Mesendoderm (in vitro differentiated cells): Measurements from ENCODE around the gene TRIM29.

ENCODE experiments used
- DNase-seq: peaks from one replicate; pipeline ENCODE4 v3.0.0; 2013
- H2AK5ac ChIP-seq: 2 replicates; pipeline ENCODE4 v1.6.1; 2013; ENCODE audit warnings: low read length, inconsistent platforms
- H2BK120ac ChIP-seq: 2 replicates; pipeline ENCODE4 v1.6.1; 2013; ENCODE audit warnings: low read depth, mild to moderate bottlenecking, low read length, moderate library complexity, mixed read lengths
- H2BK15ac ChIP-seq: replicated peaks from 2 replicates; pipeline ENCODE4 v1.6.1; 2013; ENCODE audit warnings: low read depth, mild to moderate bottlenecking, moderate library complexity
- H2BK5ac ChIP-seq: 2 replicates; pipeline ENCODE4 v1.6.1; 2013; ENCODE audit warnings: low read length, inconsistent platforms
- H3K18ac ChIP-seq: 2 replicates; pipeline ENCODE4 v1.6.1; 2013; ENCODE audit warnings: mild to moderate bottlenecking, low read length, mixed read lengths
- H3K23ac ChIP-seq: one replicate; pipeline ENCODE4 v1.6.1; 2013; ENCODE audit warnings: low read length
- H3K27ac ChIP-seq: 2 replicates; pipeline ENCODE4 v1.5.1; 2013; ENCODE audit warnings: low read depth, mild to moderate bottlenecking, inconsistent platforms, low read length, moderate library complexity
- H3K27me3 ChIP-seq: 2 replicates; pipeline ENCODE4 v1.6.1; 2013; ENCODE audit warnings: low read length, control low read depth, mild to moderate bottlenecking, inconsistent platforms; ENCODE audit not compliant: insufficient read depth, poor library complexity
- H3K36me3 ChIP-seq: 2 replicates; pipeline ENCODE4 v1.6.1; 2013; ENCODE audit warnings: low read length, inconsistent platforms; ENCODE audit not compliant: control insufficient read depth, insufficient read depth
- H3K4ac ChIP-seq: one replicate; pipeline ENCODE4 v1.6.1; 2013; ENCODE audit warnings: low read depth, mild to moderate bottlenecking, low read length, moderate library complexity
- H3K4me1 ChIP-seq: 2 replicates; pipeline ENCODE4 v1.6.1; 2013; ENCODE audit warnings: low read depth, low read length, inconsistent platforms; ENCODE audit not compliant: control insufficient read depth
- H3K4me2 ChIP-seq: 2 replicates; pipeline ENCODE4 v1.6.1; 2013; ENCODE audit warnings: low read length
- H3K4me3 ChIP-seq: 2 replicates; pipeline ENCODE4 v1.5.1; 2013; ENCODE audit warnings: mild to moderate bottlenecking, low read length
- H3K56ac ChIP-seq: one replicate; pipeline ENCODE4 v1.6.1; 2013; ENCODE audit warnings: low read length
- H3K79me1 ChIP-seq: 2 replicates; pipeline ENCODE4 v1.6.1; 2013; ENCODE audit warnings: low read length, inconsistent platforms
- H3K79me2 ChIP-seq: 2 replicates; pipeline ENCODE4 v1.6.1; 2013; ENCODE audit warnings: mild to moderate bottlenecking, low read length; ENCODE audit not compliant: control insufficient read depth, insufficient read depth
- H3K9ac ChIP-seq: 2 replicates; pipeline ENCODE4 v1.6.1; 2013; ENCODE audit warnings: low read length, inconsistent platforms
- H4K5ac ChIP-seq: one replicate; pipeline ENCODE4 v1.6.1; 2013; ENCODE audit warnings: low read length
- H4K8ac ChIP-seq: one replicate; pipeline ENCODE4 v1.6.1; 2013; ENCODE audit warnings: low read depth, mild to moderate bottlenecking, control low read depth, low read length, moderate library complexity
- WGBS: extraction: QIAGEN DNeasy Blood & Tissue Kit; methylation state at CpG from one replicate; pipeline ENCODE4 v1.1.7; 2013; ENCODE audit warnings: low lambda C conversion rate, missing lambda C conversion rate; ENCODE audit not compliant: insufficient coverage; ENCODE audit errors: extremely low coverage; 5-methylcytosine and 5-hydroxymethylcytosine counted together

Gene TRIM29

GRCh38 chr11:120079750-120080610 is 57.9 kb downstream of the TRIM29 start:
- Histone ChIP-seq H3K9ac (no peak overlapping the region), H3K36me3 (no peaks in the 10 kb centered on the region), H2BK15ac (no peak overlapping the region), H3K23ac (no peak overlapping the region), H3K79me1 (no peaks in the 10 kb centered on the region), H3K4me2 (no peak overlapping the region), H3K18ac (no peak overlapping the region), H4K8ac (no peak overlapping the region), H4K5ac (no peak overlapping the region), H2BK120ac (no peak overlapping the region), H3K4ac (no peak overlapping the region), H3K79me2 (no peaks in the 10 kb centered on the region), H3K27me3 (no peaks in the 10 kb centered on the region), H3K4me3 (no peak overlapping the region), H3K56ac (no peak overlapping the region), H2AK5ac (no peak overlapping the region), H3K4me1 (no peaks in the 10 kb centered on the region), H2BK5ac (no peak overlapping the region), H3K27ac (no peak overlapping the region)
- WGBS, result no CpG with 5 or more reads among the region's 18 CpGs
- DNase-seq, result peak; percentile 51

- Histone ChIP-seq H3K4me2 (no peak overlapping the region), H3K79me2 (no peaks in the 10 kb centered on the region), H3K27ac (no peak overlapping the region), H2BK120ac (no peak overlapping the region), H4K8ac (no peak overlapping the region), H3K36me3 (no peaks in the 10 kb centered on the region), H3K4ac (no peak overlapping the region), H2BK15ac (no peak overlapping the region), H3K56ac (peak overlapping the region; percentile 2), H3K4me3 (no peak overlapping the region), H4K5ac (no peak overlapping the region), H3K79me1 (no peaks in the 10 kb centered on the region), H3K4me1 (no peaks in the 10 kb centered on the region), H3K27me3 (no peaks in the 10 kb centered on the region), H3K18ac (no peak overlapping the region), H3K9ac (no peak overlapping the region), H2BK5ac (no peak overlapping the region), H2AK5ac (no peak overlapping the region), H3K23ac (no peak overlapping the region)
- no CpG with 5 or more reads among the region's 5 CpGs for WGBS
- DNase-seq, result no peak
Measured at GRCh38 chr11:120078397-120078796, 59.5 kb downstream of the TRIM29 start.

GRCh38 chr11:120074076-120074475 is 63.8 kb downstream of the TRIM29 start:
- no peak for DNase-seq
- Histone ChIP-seq H3K27me3 (no peaks in the 10 kb centered on the region), H4K5ac (no peak overlapping the region), H3K4ac (no peak overlapping the region), H4K8ac (no peak overlapping the region), H3K23ac (no peak overlapping the region), H3K79me1 (no peaks in the 10 kb centered on the region), H2AK5ac (no peak overlapping the region), H2BK15ac (no peak overlapping the region), H3K36me3 (no peaks in the 10 kb centered on the region), H3K79me2 (no peaks in the 10 kb centered on the region), H3K18ac (no peak overlapping the region), H3K4me2 (no peak overlapping the region), H2BK120ac (no peak overlapping the region), H2BK5ac (no peak overlapping the region), H3K4me1 (no peaks in the 10 kb centered on the region), H3K4me3 (no peak overlapping the region), H3K56ac (no peak overlapping the region), H3K9ac (no peak overlapping the region), H3K27ac (no peak overlapping the region)
- WGBS, result no CpG with 5 or more reads among the region's 3 CpGs

- H3K27me3 ChIP-seq, result no peaks in the 10 kb centered on the region
- H3K9ac ChIP-seq, result no peak overlapping the region
- no peak overlapping the region for H3K4me2 ChIP-seq
- H3K4me1 ChIP-seq, result no peaks in the 10 kb centered on the region
- H3K79me2 ChIP-seq, result no peaks in the 10 kb centered on the region
- H2BK5ac ChIP-seq, result no peak overlapping the region
- H2BK120ac ChIP-seq, result no peak overlapping the region
- no peak overlapping the region for H3K4ac ChIP-seq
- no peak overlapping the region for H3K56ac ChIP-seq
- H4K5ac ChIP-seq, result no peak overlapping the region
- no peak overlapping the region for H3K4me3 ChIP-seq
- DNase-seq, result no peak
- no peak overlapping the region for H3K23ac ChIP-seq
- no peak overlapping the region for H3K18ac ChIP-seq
- H4K8ac ChIP-seq, result no peak overlapping the region
- no peaks in the 10 kb centered on the region for H3K79me1 ChIP-seq
- no peak overlapping the region for H2AK5ac ChIP-seq
- no peaks in the 10 kb centered on the region for H3K36me3 ChIP-seq
- no peak overlapping the region for H2BK15ac ChIP-seq
- WGBS, result no CpG with 5 or more reads among the region's 16 CpGs
- no peak overlapping the region for H3K27ac ChIP-seq
Measured at GRCh38 chr11:120073196-120073595, 64.7 kb downstream of the TRIM29 start.

GRCh38 chr11:120068114-120068573 is 69.8 kb downstream of the TRIM29 start:
- H3K4ac ChIP-seq, result no peak overlapping the region
- H3K4me2 ChIP-seq, result no peak overlapping the region
- H3K9ac ChIP-seq, result no peak overlapping the region
- no peak overlapping the region for H2BK15ac ChIP-seq
- no peak overlapping the region for H4K5ac ChIP-seq
- H3K36me3 ChIP-seq, result no peaks in the 10 kb centered on the region
- no peak overlapping the region for H3K27ac ChIP-seq
- no peak overlapping the region for H4K8ac ChIP-seq
- no peak overlapping the region for H3K56ac ChIP-seq
- no peaks in the 10 kb centered on the region for H3K79me1 ChIP-seq
- H3K79me2 ChIP-seq, result no peaks in the 10 kb centered on the region
- H3K4me3 ChIP-seq, result no peak overlapping the region
- no peak overlapping the region for H2AK5ac ChIP-seq
- no peaks in the 10 kb centered on the region for H3K4me1 ChIP-seq
- no peak overlapping the region for H3K18ac ChIP-seq
- H2BK5ac ChIP-seq, result no peak overlapping the region
- DNase-seq, result no peak
- no peaks in the 10 kb centered on the region for H3K27me3 ChIP-seq
- no CpG with 5 or more reads among the region's 8 CpGs for WGBS
- no peak overlapping the region for H2BK120ac ChIP-seq
- no peak overlapping the region for H3K23ac ChIP-seq
